Measurements from ENCODE around the gene DVL2.
"Not testable (repeated sequence)": the region's sequence is repeated elsewhere in the genome, so short reads cannot be mapped to it uniquely, and the experiment has no call there.

Gene DVL2

GRCh38 chr17:7203391-7203790 lies 30.9 kb downstream of the DVL2 start:
- no peak for DNase-seq (ENCODE audit: low read depth in 2 of 2)

- DNase-seq (ENCODE audit: low read depth in 2 of 2) = no peak
These were observed 37.5 kb downstream of the DVL2 start for GRCh38 chr17:7196651-7197401.

- DNase-seq (ENCODE audit: low read depth in 2 of 2) = no peak
These were observed 38.3 kb downstream of the DVL2 start for GRCh38 chr17:7195971-7196370.

GRCh38 chr17:7192271-7192937 lies 41.9 kb downstream of the DVL2 start:
- DNase-seq (ENCODE audit: low read depth in 2 of 2) = no peak

GRCh38 chr17:7191571-7192270 lies 42.6 kb downstream of the DVL2 start:
- no peak for DNase-seq (ENCODE audit: low read depth in 2 of 2)

- no peak for DNase-seq (ENCODE audit: low read depth in 2 of 2)
These were observed 43.2 kb downstream of the DVL2 start for GRCh38 chr17:7191069-7191468.

GRCh38 chr17:7190276-7190917 lies 43.9 kb downstream of the DVL2 start:
- DNase-seq (ENCODE audit: low read depth in 2 of 2) = no peak

GRCh38 chr17:7186241-7186640 lies 48.1 kb downstream of the DVL2 start:
- DNase-seq (ENCODE audit: low read depth in 2 of 2) = no peak

- no peak for DNase-seq (ENCODE audit: low read depth in 2 of 2)
These were observed 49.7 kb downstream of the DVL2 start for GRCh38 chr17:7184647-7185046.

GRCh38 chr17:7184091-7184488 lies 50.2 kb downstream of the DVL2 start:
- DNase-seq (ENCODE audit: low read depth in 2 of 2) = no peak

GRCh38 chr17:7183433-7184090 lies 50.8 kb downstream of the DVL2 start:
- no peak for DNase-seq (ENCODE audit: low read depth in 2 of 2)

GRCh38 chr17:7182101-7182500 lies 52.2 kb downstream of the DVL2 start:
- not testable (repeated sequence) for DNase-seq (ENCODE audit: low read depth in 2 of 2)

- no peak for DNase-seq (ENCODE audit: low read depth in 2 of 2)
These were observed 54.7 kb downstream of the DVL2 start, which contains the start of gene ASGR1 for GRCh38 chr17:7179317-7180254. Gene ASGR1 (minus strand): TSS chr17:7179370. CDS start chr17:7178563, 807 bp downstream.

- DNase-seq (ENCODE audit: low read depth in 2 of 2) = no peak
These were observed 55.4 kb downstream of the DVL2 start for GRCh38 chr17:7178973-7179316.

- no peak for DNase-seq (ENCODE audit: low read depth in 2 of 2)
These were observed 56.3 kb downstream of the DVL2 start for GRCh38 chr17:7177954-7178477.

GRCh38 chr17:7177191-7177953 lies 56.9 kb downstream of the DVL2 start:
- DNase-seq (ENCODE audit: low read depth in 2 of 2) = peak; percentile 33 to 36

- DNase-seq (ENCODE audit: low read depth in 2 of 2) = no peak
These were observed 57.5 kb downstream of the DVL2 start for GRCh38 chr17:7176841-7177190.

GRCh38 chr17:7176107-7176840 lies 58.0 kb downstream of the DVL2 start:
- DNase-seq (ENCODE audit: low read depth in 2 of 2) = no peak

Measured in stimulated activated CD8-positive, alpha-beta memory T cell treated with anti-CD3 and anti-CD28 coated beads, Interleukin-7, amount 100 ng/mL, for 4 hours (primary cell).